HTERT RPE-1 (cell line): Measurements from ENCODE around the gene RAB35.
"Not testable (repeated sequence)": the region's sequence is repeated elsewhere in the genome, so short reads cannot be mapped to it uniquely, and the experiment has no call there.

Experiments
- in situ Hi-C: fragments of 300-500 bp; cut with MboI; formaldehyde crosslinking; loops from 4 replicates; pipeline ENCODE4 v1.14.3; 2020; ENCODE audit warnings: low sequenced_read_pairs

The RAB35 gene

GRCh38 chr12:120064054-120064940, 52.3 kb downstream of the RAB35 start:
- in situ Hi-C loops = no loop called here

GRCh38 chr12:120062976-120063579, 53.5 kb downstream of the RAB35 start:
- in situ Hi-C loops = no loop called here

- in situ Hi-C loops = no loop called here
These were observed 54.9 kb downstream of the RAB35 start for GRCh38 chr12:120061575-120062214.

- in situ Hi-C loops = no loop called here
These were observed 55.8 kb downstream of the RAB35 start for GRCh38 chr12:120060717-120061116.

GRCh38 chr12:120060196-120060595, 56.4 kb downstream of the RAB35 start:
- in situ Hi-C loops = no loop called here

- in situ Hi-C loops = no loop called here
These were observed 59.8 kb downstream of the RAB35 start for GRCh38 chr12:120056739-120057138.

- in situ Hi-C loops = no loop called here
These were observed 61.1 kb downstream of the RAB35 start for GRCh38 chr12:120055231-120056000.

GRCh38 chr12:120054293-120054692, 62.3 kb downstream of the RAB35 start:
- in situ Hi-C loops = no loop called here

GRCh38 chr12:120051535-120051934, 65.0 kb downstream of the RAB35 start:
- in situ Hi-C loops = no loop called here

- in situ Hi-C loops = no loop called here
These were observed 67.1 kb downstream of the RAB35 start for GRCh38 chr12:120049426-120049825.

- in situ Hi-C loops = no loop called here
These were observed 68.3 kb downstream of the RAB35 start for GRCh38 chr12:120048263-120048662.

- in situ Hi-C loops = no loop called here
These were observed 69.5 kb downstream of the RAB35 start for GRCh38 chr12:120047072-120047471.

- in situ Hi-C loops = not testable (repeated sequence)
These were observed 71.2 kb downstream of the RAB35 start for GRCh38 chr12:120045367-120045766.
